ENCODE results near the gene CYBC1. TPM values are rescaled to one million over a fixed set of nuclear protein-coding genes. Genes with fewer than 3 reads are reported as not detected.

The CYBC1 gene
- total RNA-seq (100 to 1,000 TPM in 2 of 5 donors, 10 to 100 TPM in 3; 41.5 to 196 (median 53.0) TPM), polyA plus RNA-seq (10 to 100 TPM; 35.9 to 43.4 (median 40.3) TPM)
- long read RNA-seq, donor 1, partial matches to known transcripts = 0 of 5 reads
- long read RNA-seq, donor 1, other reads (novel, unspliced or antisense) = 0 of 5 reads
- long read RNA-seq, donor 2, partial matches to known transcripts = 14 of 33 reads
- long read RNA-seq, donor 2, other reads (novel, unspliced or antisense) = 11 of 33 reads
- long read RNA-seq, donor 3, partial matches to known transcripts = 0 of 3 reads
- long read RNA-seq, donor 3, other reads (novel, unspliced or antisense) = 0 of 3 reads
- long read RNA-seq, donor 4 = 0 reads
- long read RNA-seq, donor 5, partial matches to known transcripts = 0 of 13 reads
- long read RNA-seq, donor 5, other reads (novel, unspliced or antisense) = 0 of 13 reads
- long read RNA-seq, donor 6, transcript CYBC1-201 (7 exons, 2,093 nt) = major isoform, 11 of 16 reads
- long read RNA-seq, donor 6, partial matches to known transcripts = 0 of 16 reads
- long read RNA-seq, donor 6, other reads (novel, unspliced or antisense) = 0 of 16 reads
- long read RNA-seq, donor 7, partial matches to known transcripts = 0 of 5 reads
- long read RNA-seq, donor 7, other reads (novel, unspliced or antisense) = 0 of 5 reads
- long read RNA-seq, donor 8, transcript CYBC1-201 (7 exons, 2,093 nt) = major isoform, 5 of 10 reads
- long read RNA-seq, donor 8, partial matches to known transcripts = 0 of 10 reads
- long read RNA-seq, donor 8, other reads (novel, unspliced or antisense) = 0 of 10 reads
- long read RNA-seq, donor 9, partial matches to known transcripts = 0 of 4 reads
- long read RNA-seq, donor 9, other reads (novel, unspliced or antisense) = 0 of 4 reads
- long read RNA-seq, donor 10, partial matches to known transcripts = 0 of 5 reads
- long read RNA-seq, donor 10, other reads (novel, unspliced or antisense) = 0 of 5 reads

DNA sequence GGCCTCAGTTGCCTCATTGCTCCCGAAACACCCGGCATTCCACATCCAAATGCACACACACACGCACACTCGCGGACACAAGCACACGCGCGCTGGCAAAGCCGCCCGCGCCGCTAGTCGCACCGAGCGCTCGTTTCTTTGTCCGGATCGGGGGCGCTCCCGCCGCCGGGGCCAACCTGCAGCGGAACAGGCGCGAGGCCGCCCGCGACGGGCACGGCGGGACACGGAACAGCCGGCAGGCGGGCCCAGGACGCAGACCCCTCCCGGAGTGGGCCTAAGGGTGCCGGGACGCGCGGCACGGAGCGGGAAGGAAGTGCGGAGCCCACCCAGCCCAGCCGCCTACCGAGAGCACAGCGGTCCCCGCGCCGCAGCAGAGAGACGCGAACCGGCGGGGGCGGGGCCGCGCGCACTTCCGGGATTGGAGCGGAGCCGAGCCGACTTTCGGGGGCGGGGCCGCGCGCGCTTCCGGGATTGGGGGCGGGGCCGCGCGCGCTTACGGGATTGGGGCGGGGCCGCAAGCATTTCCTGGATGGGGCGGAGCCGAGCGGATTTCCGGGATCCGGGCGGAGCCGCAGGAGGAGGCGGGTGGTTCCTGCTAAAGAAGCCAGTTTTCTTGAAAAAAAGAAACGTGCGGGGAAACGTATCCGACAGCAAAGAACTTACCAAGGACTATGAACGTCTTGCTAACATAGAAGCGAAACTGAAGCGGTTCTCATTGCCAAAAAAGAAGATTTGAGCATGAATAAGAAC lies at the start of gene CYBC1:
CYBC1 (minus strand) TSS at position 396 of the 750 bp plus-strand sequence. CDS start 1,498 bp downstream, outside the sequence.
- peak within 1 kb of the TSS; percentile 88 to 97 (median 95) for H3K27ac ChIP-seq
- H3K36me3 ChIP-seq = peaks cover 0 to 21% (median 12%) of the 10 kb centered on the region in 4 donors
- 0 to 1% (median 1%) methylated on average over 37 to 91 of the region's 91 CpGs for WGBS, 5 donors
- H3K4me3 ChIP-seq = peak within 1 kb of the TSS; percentile 77 to 97 (median 86)
- H3K9me3 ChIP-seq = no peaks in the 10 kb centered on the region
- H3K27me3 ChIP-seq = no peaks in the 10 kb centered on the region
- peaks cover 24 to 51% (median 34%) of the 10 kb centered on the region in 4 donors for H3K4me1 ChIP-seq
- DNase-seq = peak; percentile 96 to 98
- TF ChIP-seq POLR2AphosphoS5 (IDR thresholded peaks at IDR 0.05) (peak; percentile 63 to 93 (median 86)), POLR2A (IDR thresholded peaks at IDR 0.05) (peak in 2 of 4 donors; percentile 51 to 52), EP300 (IDR thresholded peaks at IDR 0.05) (peak; percentile 84)
- TF ChIP-seq, protein P1, sequence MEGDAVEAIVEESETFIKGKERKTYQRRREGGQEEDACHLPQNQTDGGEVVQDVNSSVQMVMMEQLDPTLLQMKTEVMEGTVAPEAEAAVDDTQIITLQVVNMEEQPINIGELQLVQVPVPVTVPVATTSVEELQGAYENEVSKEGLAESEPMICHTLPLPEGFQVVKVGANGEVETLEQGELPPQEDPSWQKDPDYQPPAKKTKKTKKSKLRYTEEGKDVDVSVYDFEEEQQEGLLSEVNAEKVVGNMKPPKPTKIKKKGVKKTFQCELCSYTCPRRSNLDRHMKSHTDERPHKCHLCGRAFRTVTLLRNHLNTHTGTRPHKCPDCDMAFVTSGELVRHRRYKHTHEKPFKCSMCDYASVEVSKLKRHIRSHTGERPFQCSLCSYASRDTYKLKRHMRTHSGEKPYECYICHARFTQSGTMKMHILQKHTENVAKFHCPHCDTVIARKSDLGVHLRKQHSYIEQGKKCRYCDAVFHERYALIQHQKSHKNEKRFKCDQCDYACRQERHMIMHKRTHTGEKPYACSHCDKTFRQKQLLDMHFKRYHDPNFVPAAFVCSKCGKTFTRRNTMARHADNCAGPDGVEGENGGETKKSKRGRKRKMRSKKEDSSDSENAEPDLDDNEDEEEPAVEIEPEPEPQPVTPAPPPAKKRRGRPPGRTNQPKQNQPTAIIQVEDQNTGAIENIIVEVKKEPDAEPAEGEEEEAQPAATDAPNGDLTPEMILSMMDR (IDR thresholded peaks at IDR 0.05) = no peak
- intact Hi-C loops (cut with DNase I; ENCODE audit: low total_unique reads) = no loop called here

DNA sequence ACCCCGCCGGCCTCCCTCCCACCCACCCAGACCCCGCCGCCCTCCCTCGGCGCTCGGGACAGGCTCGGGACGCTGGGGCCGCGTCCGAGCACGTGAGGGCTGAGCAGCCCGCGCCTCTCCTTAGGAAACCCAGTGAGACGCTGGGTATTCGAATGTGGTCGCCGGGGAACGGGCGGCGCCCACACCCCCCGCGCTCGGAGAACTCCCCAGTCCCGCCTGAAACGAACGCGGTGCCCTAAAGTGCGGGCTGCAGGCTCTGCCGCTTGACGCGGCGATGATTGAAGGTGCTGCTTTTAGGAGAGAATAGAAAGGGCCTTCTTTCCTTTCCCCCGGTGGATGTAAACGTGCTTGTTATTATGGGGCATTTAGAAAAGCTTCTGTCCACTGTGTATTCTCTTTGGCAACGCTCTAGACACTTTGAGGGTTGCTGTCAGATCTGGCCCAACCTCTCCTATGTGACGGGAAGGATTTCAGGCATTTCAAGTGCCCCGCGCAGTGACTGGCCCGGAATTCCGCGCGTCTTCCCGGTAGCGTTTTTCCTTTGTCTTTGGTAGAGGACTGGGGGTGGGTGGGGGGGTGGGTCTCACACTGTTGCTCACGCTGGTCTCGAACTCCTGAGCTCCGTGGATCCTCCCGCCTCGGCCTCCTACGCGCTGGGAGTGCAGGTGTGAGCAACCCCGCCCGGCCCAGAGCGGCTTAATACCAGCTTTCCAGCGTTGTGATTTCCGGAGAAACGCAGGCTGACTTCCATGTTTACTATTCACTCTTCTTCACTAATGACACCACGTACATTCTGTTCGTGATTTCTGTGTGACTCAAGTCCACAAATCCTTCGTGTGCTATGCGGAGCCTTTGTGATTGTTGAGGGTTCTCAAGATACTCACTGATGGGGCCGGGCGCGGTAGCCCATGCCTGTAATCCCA lies 47.2 kb upstream of the CYBC1 start:
- WGBS, 5 donors = 7 to 14% (median 9%) methylated on average over 39 to 66 of the region's 66 CpGs
- H3K4me3 ChIP-seq = peak overlapping the region; percentile 56 to 64 (median 62)
- H3K4me1 ChIP-seq = peaks cover 11 to 55% (median 41%) of the 10 kb centered on the region in 4 donors
- peak overlapping the region; percentile 42 to 91 (median 86) for H3K27ac ChIP-seq
- no peaks in the 10 kb centered on the region for H3K27me3 ChIP-seq
- intact Hi-C loops (cut with DNase I; ENCODE audit: low total_unique reads) = loop anchor here (10.0 kb wide), 1 partner anchor 57 kb away; no protein-coding TSS in a partner anchor
- DNase-seq = peak in 1 of 2 donors; percentile 77
- no peaks in the 10 kb centered on the region for H3K9me3 ChIP-seq
- TF ChIP-seq POLR2A (IDR thresholded peaks at IDR 0.05) = no peak
- peak in 1 of 3 donors; percentile 39 for TF ChIP-seq POLR2AphosphoS5 (IDR thresholded peaks at IDR 0.05)
- no peaks in the 10 kb centered on the region for H3K36me3 ChIP-seq

DNA sequence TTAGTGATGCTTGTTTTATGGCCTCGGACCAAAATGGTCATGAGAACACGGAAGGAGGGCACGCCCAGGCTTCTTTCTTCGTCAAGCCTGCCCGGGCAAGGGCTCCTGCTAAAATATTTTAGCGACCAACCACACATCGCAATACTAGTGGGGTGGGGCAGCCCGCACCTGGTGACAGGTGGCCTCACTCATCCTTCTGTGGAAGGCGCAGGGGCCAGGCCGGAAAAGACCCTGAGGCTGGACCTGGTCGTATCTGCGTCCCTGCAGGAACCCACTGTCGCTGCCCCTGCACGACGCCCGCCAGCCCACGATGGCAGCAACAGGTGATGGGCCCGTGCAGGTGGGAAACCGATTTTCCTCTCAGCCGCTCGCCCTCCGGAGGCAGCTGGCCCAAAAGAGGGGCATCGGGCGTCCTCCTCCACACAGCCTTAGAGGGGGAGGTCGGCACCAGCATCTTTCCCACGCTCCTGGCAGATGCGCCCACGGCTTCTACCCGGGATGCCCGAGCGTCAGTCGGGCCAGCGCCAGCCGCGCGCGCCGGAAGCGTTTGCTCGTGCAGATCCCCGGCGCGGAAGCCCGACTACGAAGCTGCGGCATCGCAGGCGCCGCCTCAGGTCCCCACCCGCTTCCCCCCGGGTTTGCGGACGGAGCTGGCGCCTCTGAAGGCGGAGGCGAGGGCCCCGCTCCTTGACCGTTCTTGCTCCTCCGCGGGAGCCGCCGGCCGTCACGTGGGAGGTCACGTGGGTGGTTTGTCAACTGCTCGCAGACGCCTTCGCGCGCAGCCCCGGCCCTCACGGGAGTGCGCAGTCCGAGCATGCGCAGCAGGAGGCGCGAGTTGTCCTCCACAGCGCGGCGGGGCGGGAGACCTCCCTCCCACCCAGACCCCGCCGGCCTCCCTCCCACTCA lies 46.2 kb upstream of the CYBC1 start:
- intact Hi-C loops (cut with DNase I; ENCODE audit: low total_unique reads) = loop anchor here (10.0 kb wide), 1 partner anchor 58 kb away; no protein-coding TSS in a partner anchor
- peak overlapping the region; percentile 67 to 91 (median 86) for H3K27ac ChIP-seq
- 5 to 17% (median 12%) methylated on average over 38 to 83 of the region's 83 CpGs for WGBS, 5 donors
- H3K4me1 ChIP-seq = peaks cover 11 to 61% (median 43%) of the 10 kb centered on the region in 4 donors
- DNase-seq = peak; percentile 97 to 98
- H3K27me3 ChIP-seq = no peaks in the 10 kb centered on the region
- H3K36me3 ChIP-seq = no peaks in the 10 kb centered on the region
- H3K4me3 ChIP-seq = peak overlapping the region; percentile 56 to 64 (median 62)
- H3K9me3 ChIP-seq = no peaks in the 10 kb centered on the region
- peak; percentile 91 to 95 (median 94) for TF ChIP-seq POLR2AphosphoS5 (IDR thresholded peaks at IDR 0.05)
- TF ChIP-seq POLR2A (IDR thresholded peaks at IDR 0.05) = no peak
- TF ChIP-seq, protein P1 (IDR thresholded peaks at IDR 0.05) = no peak
- no peak for TF ChIP-seq EP300 (IDR thresholded peaks at IDR 0.05)
